ENCODE data around the gene HYI.
"Not testable (repeated sequence)": the region's sequence is repeated elsewhere in the genome, so short reads cannot be mapped to it uniquely, and the experiment has no call there.

Gene HYI

GRCh38 chr1:43464681-43465504, 11.2 kb upstream of the HYI start:
- DNase-seq: peak; percentile 55

GRCh38 chr1:43463479-43463878, 9.7 kb upstream of the HYI start:
- no peak for DNase-seq

GRCh38 chr1:43460988-43461693, 7.4 kb upstream of the HYI start:
- DNase-seq: no peak

- not testable (repeated sequence) for DNase-seq
These were observed 4.6 kb upstream of the HYI start for GRCh38 chr1:43458379-43458778.

- no peak for DNase-seq
These were observed 1.6 kb upstream of the HYI start for GRCh38 chr1:43455213-43455889.

- DNase-seq: peak; percentile 49
These were observed 710 bp upstream of the HYI start for GRCh38 chr1:43454270-43455011.

- DNase-seq: no peak
These were observed 816 bp downstream of the HYI start for GRCh38 chr1:43452789-43453441.

GRCh38 chr1:43451701-43452532, 1.8 kb downstream of the HYI start:
- no peak for DNase-seq

GRCh38 chr1:43451157-43451591, 2.6 kb downstream of the HYI start:
- DNase-seq: no peak

- no peak for DNase-seq
These were observed 3.3 kb downstream of the HYI start for GRCh38 chr1:43450251-43450941.

- no peak for DNase-seq
These were observed 4.0 kb downstream of the HYI start for GRCh38 chr1:43449708-43450069.

GRCh38 chr1:43448955-43449707, 4.6 kb downstream of the HYI start:
- no peak for DNase-seq

- DNase-seq: no peak
These were observed 5.6 kb downstream of the HYI start for GRCh38 chr1:43447891-43448708.

GRCh38 chr1:43446881-43447835, 6.6 kb downstream of the HYI start:
- DNase-seq: no peak

- no peak for DNase-seq
These were observed 7.4 kb downstream of the HYI start for GRCh38 chr1:43446388-43446740.

- no peak for DNase-seq
These were observed 7.9 kb downstream of the HYI start for GRCh38 chr1:43445606-43446387.

GRCh38 chr1:43444836-43445235, 8.9 kb downstream of the HYI start:
- DNase-seq: no peak

All from T1000 (cell line).